SK-N-MC (cell line): ENCODE data around the gene PHLDA1.
"Not testable (repeated sequence)": the region's sequence is repeated elsewhere in the genome, so short reads cannot be mapped to it uniquely, and the experiment has no call there.

ENCODE experiments used
- DNase-seq: peaks from one replicate; pipeline ENCODE4 v3.0.0-alpha.2; 2011; ENCODE audit warnings: low read depth, low spot score
- H3K27ac ChIP-seq: fragments of 200-600 bp; sonication (generic); 2 replicates; pipeline ENCODE4 v1.5.1; 2016; ENCODE audit warnings: mixed run types
- H3K36me3 ChIP-seq: fragments of 200-600 bp; sonication (generic); 2 replicates; pipeline ENCODE4 v1.6.1; 2017; ENCODE audit warnings: antibody characterized with exemption, low read length, mixed read lengths; ENCODE audit not compliant: insufficient read depth
- H3K4me3 ChIP-seq: fragments of 200-600 bp; sonication (generic); 2 replicates; pipeline ENCODE4 v1.5.1; 2016
- H3K9ac ChIP-seq: fragments of 200-600 bp; sonication (generic); 2 replicates; pipeline ENCODE4 v1.8.0; 2017; ENCODE audit warnings: mixed run types, mixed read lengths; ENCODE audit not compliant: insufficient read length
- H3K9me3 ChIP-seq: fragments of 200-600 bp; sonication (generic); 2 replicates; pipeline ENCODE4 v1.6.1; 2017; ENCODE audit warnings: low read depth, mild to moderate bottlenecking, antibody characterized with exemption, low read length, moderate library complexity, mixed read lengths
- EZH2 ChIP-seq: fragments of 200-600 bp; sonication (generic); IDR thresholded peaks from one replicate; pipeline ENCODE4 v1.6.1; 2017; ENCODE audit warnings: antibody characterized with exemption
- FOXP2 ChIP-seq: optimal IDR thresholded peaks from 2 replicates; pipeline ENCODE3; 2011; ENCODE audit warnings: mild to moderate bottlenecking, moderate library complexity; ENCODE audit not compliant: insufficient read depth; ENCODE audit errors: extremely low read length, control extremely low read depth
- POLR2AphosphoS5 ChIP-seq: IDR thresholded peaks from 2 replicates; pipeline ENCODE4 v1.6.1; 2012; ENCODE audit warnings: mild to moderate bottlenecking, low read depth, low read length, borderline replicate concordance

PHLDA1 gene

GRCh38 chr12:75990189-75990912 is 41.2 kb downstream of the PHLDA1 start:
- no peak overlapping the region for H3K27ac ChIP-seq
- no peak overlapping the region for H3K9ac ChIP-seq
- TF ChIP-seq POLR2AphosphoS5 (no peak), FOXP2 (no peak), EZH2 (no peak)
- no peak overlapping the region for H3K4me3 ChIP-seq
- no peaks in the 10 kb centered on the region for H3K36me3 ChIP-seq
- H3K9me3 ChIP-seq, result no peaks in the 10 kb centered on the region
- no peak for DNase-seq

- H3K27ac ChIP-seq, DNase-seq, H3K4me3 ChIP-seq, H3K9me3 ChIP-seq, H3K36me3 ChIP-seq, H3K9ac ChIP-seq: not testable (repeated sequence)
Measured at GRCh38 chr12:75987709-75988108, 43.9 kb downstream of the PHLDA1 start.

GRCh38 chr12:75986001-75986746 is 45.4 kb downstream of the PHLDA1 start:
- TF ChIP-seq POLR2AphosphoS5 (no peak), EZH2 (no peak), FOXP2 (no peak)
- Histone ChIP-seq H3K9ac (no peak overlapping the region), H3K36me3 (no peaks in the 10 kb centered on the region), H3K9me3 (no peaks in the 10 kb centered on the region), H3K27ac (no peak overlapping the region), H3K4me3 (no peak overlapping the region)
- no peak for DNase-seq

GRCh38 chr12:75985566-75985965 is 46.0 kb downstream of the PHLDA1 start:
- Histone ChIP-seq H3K27ac (no peak overlapping the region), H3K9me3 (no peaks in the 10 kb centered on the region), H3K9ac (no peak overlapping the region), H3K4me3 (no peak overlapping the region), H3K36me3 (no peaks in the 10 kb centered on the region)
- no peak for TF ChIP-seq EZH2
- no peak for DNase-seq

GRCh38 chr12:75984577-75985182 is 46.9 kb downstream of the PHLDA1 start:
- TF ChIP-seq FOXP2 (no peak), POLR2AphosphoS5 (no peak), EZH2 (no peak)
- Histone ChIP-seq H3K27ac (no peak overlapping the region), H3K9me3 (no peaks in the 10 kb centered on the region), H3K4me3 (no peak overlapping the region), H3K9ac (no peak overlapping the region), H3K36me3 (no peaks in the 10 kb centered on the region)
- no peak for DNase-seq

- not testable (repeated sequence) for H3K9me3 ChIP-seq, DNase-seq, H3K27ac ChIP-seq, H3K36me3 ChIP-seq, H3K4me3 ChIP-seq, H3K9ac ChIP-seq
Measured at GRCh38 chr12:75983851-75984250, 47.7 kb downstream of the PHLDA1 start.

- H3K27ac ChIP-seq, result no peak overlapping the region
- H3K4me3 ChIP-seq, result no peak overlapping the region
- no peak for TF ChIP-seq FOXP2
- no peak for TF ChIP-seq POLR2AphosphoS5
- no peak for TF ChIP-seq EZH2
- H3K9ac ChIP-seq, result no peak overlapping the region
- DNase-seq, result no peak
- H3K36me3 ChIP-seq, result no peaks in the 10 kb centered on the region
- no peaks in the 10 kb centered on the region for H3K9me3 ChIP-seq
Measured at GRCh38 chr12:75982979-75983660, 48.5 kb downstream of the PHLDA1 start.

GRCh38 chr12:75982169-75982564 is 49.4 kb downstream of the PHLDA1 start:
- Histone ChIP-seq H3K9me3 (no peaks in the 10 kb centered on the region), H3K4me3 (no peak overlapping the region), H3K36me3 (no peaks in the 10 kb centered on the region), H3K9ac (no peak overlapping the region), H3K27ac (no peak overlapping the region)
- DNase-seq, result no peak
- TF ChIP-seq EZH2 (no peak), POLR2AphosphoS5 (no peak), FOXP2 (no peak)
